Mesothelial cell of epicardium (in vitro differentiated cells): ENCODE data around the gene SH2D5. TPM values are rescaled to one million over a fixed set of nuclear protein-coding genes. Genes with fewer than 3 reads are reported as not detected.

Source experiments
- DNase-seq, 2 experiments: peaks; one replicate each; pipeline ENCODE4 v3.0.0; 2021; ENCODE audit warnings: low spot score in 2 of 2; ENCODE audit not compliant: unreplicated experiment in 2 of 2
- H3K27ac Mint-ChIP-seq: 2 replicates; pipeline ENCODE4 v1.8.0; 2021; ENCODE audit warnings: mixed read lengths
- H3K27me3 Mint-ChIP-seq: 2 replicates; pipeline ENCODE4 v1.8.0; 2021; ENCODE audit warnings: low read depth, mixed read lengths
- H3K36me3 Mint-ChIP-seq: 2 replicates; pipeline ENCODE4 v1.8.0; 2021; ENCODE audit warnings: mixed read lengths
- H3K4me1 Mint-ChIP-seq: 2 replicates; pipeline ENCODE4 v1.8.0; 2021; ENCODE audit warnings: mixed read lengths
- H3K4me3 Mint-ChIP-seq: 2 replicates; pipeline ENCODE4 v1.8.0; 2021; ENCODE audit warnings: mild to moderate bottlenecking, moderate library complexity, mixed read lengths
- H3K9me3 Mint-ChIP-seq: 2 replicates; pipeline ENCODE4 v1.8.0; 2021; ENCODE audit warnings: mixed read lengths
- CTCF ChIP-seq: fragments of 200-600 bp; sonication (generic); IDR thresholded peaks from one replicate; pipeline ENCODE4 v1.5.0; 2021; ENCODE audit warnings: antibody characterized with exemption; ENCODE audit not compliant: unreplicated experiment
- total RNA-seq: library from RNA; stranded (reverse); gene quantifications from 3 replicates; pipeline ENCODE4 v1.2.1, GENCODE V29; 2021

Gene SH2D5
- total RNA-seq, 1 donor from 2014 or later = 0.45 TPM

DNA sequence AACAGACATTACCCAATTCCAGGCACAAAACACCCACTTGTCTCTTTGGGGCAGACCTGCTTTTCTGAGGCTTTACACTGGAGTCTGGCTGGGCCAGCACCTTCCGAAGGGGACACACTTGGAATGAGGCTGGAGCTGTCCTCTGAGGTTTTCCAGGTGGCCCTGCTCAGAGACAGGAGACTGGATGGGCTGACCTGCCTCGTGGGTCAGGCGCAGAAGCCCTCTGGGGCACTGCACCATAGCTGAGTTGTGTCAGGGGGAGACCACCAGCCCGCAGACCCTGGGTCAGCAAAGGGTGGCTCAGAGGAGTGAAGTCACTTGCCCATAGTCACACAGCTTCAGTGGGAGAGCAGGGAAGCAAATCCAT, 1.8 kb downstream of the SH2D5 start:
- peaks cover 55% of the 10 kb centered on the region for H3K27me3 Mint-ChIP-seq
- peaks cover 9% of the 10 kb centered on the region for H3K4me1 Mint-ChIP-seq
- H3K36me3 Mint-ChIP-seq = no peaks in the 10 kb centered on the region
- DNase-seq = peak in 1 of 2 experiments; percentile 36
- H3K9me3 Mint-ChIP-seq = no peaks in the 10 kb centered on the region
- peak overlapping the region; percentile 62 for H3K4me3 Mint-ChIP-seq
- no peak for TF ChIP-seq CTCF
- H3K27ac Mint-ChIP-seq = no peak overlapping the region

- Mint-ChIP-seq H3K9me3 (no peaks in the 10 kb centered on the region), H3K4me1 (peaks cover 9% of the 10 kb centered on the region), H3K27ac (no peak overlapping the region), H3K4me3 (peak overlapping the region; percentile 62), H3K27me3 (peaks cover 55% of the 10 kb centered on the region), H3K36me3 (no peaks in the 10 kb centered on the region)
- no peak for TF ChIP-seq CTCF
- peak in 1 of 2 experiments; percentile 26 for DNase-seq
These were observed 2.4 kb downstream of the SH2D5 start for GRCh38 chr1:20729990-20730689.

DNA sequence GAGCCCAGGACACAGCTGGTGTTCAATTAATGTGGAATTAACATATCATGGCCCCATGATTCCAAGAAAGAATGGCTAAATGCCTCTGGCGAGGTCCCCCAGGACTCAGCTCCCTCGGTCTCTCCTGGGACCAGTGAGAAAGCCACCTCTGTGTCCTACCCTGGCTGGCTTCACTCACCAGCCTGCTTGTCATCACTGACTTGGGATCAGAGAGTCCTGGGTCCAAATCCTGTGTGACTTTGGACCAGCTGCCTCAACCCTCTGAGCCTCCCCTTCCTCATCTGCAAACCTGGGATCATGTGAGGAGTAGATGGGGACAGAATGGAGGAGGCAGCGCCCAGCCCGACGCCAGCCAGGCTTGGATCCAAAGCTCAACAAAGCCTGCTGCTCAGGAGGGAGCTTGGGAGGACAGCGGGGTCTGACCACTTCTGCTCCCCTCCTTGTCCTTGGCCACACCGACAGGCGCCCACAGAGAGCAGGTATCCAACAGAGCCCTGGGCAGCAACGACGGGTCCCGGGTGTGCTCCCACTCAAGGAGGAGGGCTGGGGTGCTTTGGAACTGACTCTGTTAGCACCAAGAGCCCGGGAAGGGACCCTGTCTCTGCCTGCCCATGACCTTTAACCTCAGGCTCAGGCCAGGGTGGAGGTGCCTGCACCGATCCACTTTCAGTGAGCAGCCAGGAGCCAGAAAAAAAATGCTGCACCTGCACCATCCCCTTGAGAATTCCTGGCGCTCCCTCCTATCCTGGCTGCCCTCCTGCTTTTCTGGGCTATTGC, 3.2 kb downstream of the SH2D5 start:
- peaks cover 9% of the 10 kb centered on the region for H3K4me1 Mint-ChIP-seq
- DNase-seq = peak in 1 of 2 experiments; percentile 32
- no peak for TF ChIP-seq CTCF
- peak overlapping the region; percentile 7 for H3K4me3 Mint-ChIP-seq
- no peak overlapping the region for H3K27ac Mint-ChIP-seq
- no peaks in the 10 kb centered on the region for H3K36me3 Mint-ChIP-seq
- H3K27me3 Mint-ChIP-seq = peaks cover 55% of the 10 kb centered on the region
- no peaks in the 10 kb centered on the region for H3K9me3 Mint-ChIP-seq

DNA sequence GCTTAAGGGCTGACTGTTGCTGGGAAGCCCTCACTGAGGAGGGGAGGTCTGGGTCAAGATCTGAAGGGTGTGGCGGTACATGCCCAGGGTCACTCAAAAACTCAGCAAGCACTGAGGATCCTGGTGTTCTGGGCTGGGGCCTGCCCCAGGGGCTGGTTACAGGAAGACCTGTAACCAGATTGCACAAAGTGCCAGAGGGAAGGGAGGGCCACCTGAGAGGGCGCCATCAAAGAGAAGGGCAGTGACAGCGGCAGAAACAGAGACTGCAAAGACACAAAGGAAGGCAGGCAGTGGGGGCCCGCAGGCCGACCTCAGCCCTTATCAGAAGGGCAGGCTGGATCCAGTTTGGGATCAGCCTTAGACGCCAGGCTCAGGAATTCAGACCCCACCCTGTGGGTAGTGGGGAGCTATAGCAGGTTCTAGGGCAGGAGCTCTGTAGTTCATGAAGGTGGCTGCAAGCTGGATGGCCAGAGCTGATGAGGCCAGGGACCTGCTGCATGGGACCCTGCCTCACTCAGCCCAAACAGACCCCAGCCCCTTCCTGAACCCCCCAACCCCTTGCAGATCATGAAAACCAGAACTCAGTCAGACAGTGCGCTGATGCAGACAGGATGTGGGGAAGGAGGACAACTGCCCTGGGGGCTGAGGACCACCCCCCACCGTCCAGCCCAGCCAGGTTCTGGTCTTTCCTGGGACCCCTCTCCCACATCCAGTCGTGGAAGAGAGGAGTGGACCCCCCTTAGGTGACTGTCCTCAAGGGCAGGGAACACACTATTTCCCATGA, 3.9 kb downstream of the SH2D5 start:
- Mint-ChIP-seq H3K27ac (no peak overlapping the region), H3K9me3 (no peaks in the 10 kb centered on the region), H3K4me1 (peaks cover 9% of the 10 kb centered on the region), H3K27me3 (peaks cover 49% of the 10 kb centered on the region), H3K4me3 (no peak overlapping the region), H3K36me3 (no peaks in the 10 kb centered on the region)
- DNase-seq = peak in 1 of 2 experiments; percentile 35
- no peak for TF ChIP-seq CTCF

DNA sequence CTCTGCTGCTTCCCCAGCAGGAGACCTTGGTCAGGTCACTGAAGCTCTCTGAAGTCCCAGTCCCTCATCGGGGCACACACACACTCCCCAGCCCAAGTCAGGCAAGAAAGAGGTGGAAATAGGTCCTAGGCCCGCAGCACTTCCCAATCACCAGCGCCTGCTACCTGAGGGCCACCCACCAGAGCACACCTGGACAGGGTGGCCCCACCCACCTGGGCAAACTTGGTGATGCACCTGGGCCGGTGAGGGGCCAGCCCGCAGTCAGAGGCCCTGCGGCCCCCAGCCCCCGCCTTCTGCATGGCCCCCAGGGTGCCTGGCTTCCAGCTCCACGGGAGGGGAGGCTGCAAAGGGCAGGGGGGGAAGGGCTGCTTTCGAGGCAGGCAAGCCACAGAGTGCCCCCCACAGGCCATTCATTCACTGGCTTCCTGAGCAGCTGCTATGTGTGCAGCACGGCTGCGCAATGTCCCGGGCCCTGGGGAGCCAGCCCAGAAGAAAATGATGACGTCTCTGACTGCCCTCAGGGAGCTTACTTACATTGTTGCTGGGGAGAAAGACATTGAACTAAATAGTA, 4.7 kb downstream of the SH2D5 start:
- peaks cover 6% of the 10 kb centered on the region for H3K4me1 Mint-ChIP-seq
- no peaks in the 10 kb centered on the region for H3K9me3 Mint-ChIP-seq
- H3K36me3 Mint-ChIP-seq = no peaks in the 10 kb centered on the region
- no peak overlapping the region for H3K4me3 Mint-ChIP-seq
- peaks cover 45% of the 10 kb centered on the region for H3K27me3 Mint-ChIP-seq
- H3K27ac Mint-ChIP-seq = no peak overlapping the region
- TF ChIP-seq CTCF = no peak
- peak in 1 of 2 experiments; percentile 35 for DNase-seq
